T-helper 2 cell treated with Interferon-gamma antibody and Interleukin-4, amounts not matched to agents 100 ng/mL and 5 ng/mL, for 36 hours (primary cell): ENCODE data around the gene CAMK1. TPM values are rescaled to one million over a fixed set of nuclear protein-coding genes. Genes with fewer than 3 reads are reported as not detected.

ENCODE experiments used
- intact Hi-C: fragments of 100-400 bp; cut with micrococcal nuclease; formaldehyde crosslinking; loops from one replicate; pipeline ENCODE4 v1.15.1; 2023
- total RNA-seq: library from RNA; stranded (reverse); gene quantifications from 2 replicates; pipeline ENCODE4 v1.2.3, GENCODE V29; 2022

The CAMK1 gene
- total RNA-seq, 1 donor from 2014 or later = 46.7 TPM

DNA sequence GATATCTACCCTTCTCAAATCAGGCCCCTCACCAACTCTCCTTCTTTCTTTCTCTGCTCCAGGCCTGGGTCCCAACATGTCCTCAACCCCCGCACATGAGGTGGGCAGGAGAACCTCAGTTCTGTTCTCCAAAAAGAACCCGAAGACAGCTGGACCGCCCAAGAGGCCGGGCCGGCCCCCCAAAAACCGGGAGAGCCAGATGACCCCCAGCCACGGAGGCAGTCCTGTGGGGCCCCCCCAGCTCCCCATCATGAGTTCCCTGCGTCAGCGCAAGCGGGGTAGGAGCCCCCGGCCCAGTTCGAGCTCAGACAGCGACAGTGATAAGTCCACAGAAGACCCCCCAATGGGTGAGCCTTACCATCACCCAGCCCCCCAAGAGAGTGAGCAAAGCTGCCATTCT is 25.6 kb downstream of the CAMK1 start:
- intact Hi-C loops = no loop called here

DNA sequence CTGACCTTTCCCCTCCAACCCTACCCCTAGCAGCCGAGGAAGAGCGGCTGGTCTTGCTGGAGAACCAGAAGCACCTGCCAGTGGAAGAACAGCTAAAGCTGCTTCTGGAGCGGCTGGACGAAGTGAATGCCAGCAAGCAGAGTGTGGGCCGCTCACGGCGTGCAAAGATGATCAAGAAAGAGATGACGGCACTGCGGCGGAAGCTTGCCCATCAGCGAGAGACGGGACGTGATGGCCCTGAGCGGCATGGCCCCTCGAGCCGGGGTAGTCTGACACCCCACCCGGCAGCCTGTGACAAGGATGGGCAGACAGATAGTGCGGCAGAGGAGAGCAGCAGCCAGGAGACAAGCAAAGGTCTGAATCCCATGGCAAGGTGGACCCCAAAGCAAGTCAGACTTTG is 26.2 kb downstream of the CAMK1 start:
- intact Hi-C loops = no loop called here

DNA sequence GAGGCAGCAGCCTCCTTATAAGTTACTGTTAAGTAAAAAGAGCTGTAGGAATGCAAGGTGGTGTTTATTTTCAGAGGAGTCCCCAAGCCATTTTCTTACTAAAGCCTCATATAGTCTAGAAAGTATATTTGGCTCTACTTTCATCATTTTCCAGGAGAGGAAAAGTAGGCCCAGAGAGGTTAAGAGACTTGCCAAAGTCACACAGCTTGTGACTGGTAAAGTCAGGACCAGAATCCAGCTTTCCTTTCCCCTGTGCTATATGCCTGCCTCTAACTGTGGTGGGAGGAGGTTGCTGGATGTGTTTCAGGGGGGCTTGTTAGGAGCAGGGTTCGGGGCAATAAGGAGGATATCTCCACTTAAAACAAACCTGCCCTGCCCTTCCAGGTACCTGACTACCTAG is 27.2 kb downstream of the CAMK1 start:
- intact Hi-C loops = no loop called here

DNA sequence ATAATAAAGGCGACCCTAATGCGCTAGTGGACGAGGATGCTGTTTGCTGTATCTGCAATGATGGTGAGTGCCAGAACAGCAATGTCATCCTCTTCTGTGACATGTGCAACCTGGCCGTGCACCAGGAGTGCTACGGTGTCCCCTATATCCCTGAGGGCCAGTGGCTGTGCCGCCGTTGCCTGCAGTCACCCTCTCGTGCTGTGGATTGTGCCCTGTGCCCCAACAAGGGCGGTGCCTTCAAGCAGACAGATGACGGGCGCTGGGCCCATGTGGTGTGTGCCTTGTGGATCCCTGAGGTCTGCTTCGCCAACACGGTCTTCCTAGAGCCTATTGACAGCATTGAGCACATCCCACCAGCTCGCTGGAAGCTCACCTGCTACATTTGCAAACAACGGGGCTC is 30.6 kb downstream of the CAMK1 start:
- intact Hi-C loops = no loop called here

DNA sequence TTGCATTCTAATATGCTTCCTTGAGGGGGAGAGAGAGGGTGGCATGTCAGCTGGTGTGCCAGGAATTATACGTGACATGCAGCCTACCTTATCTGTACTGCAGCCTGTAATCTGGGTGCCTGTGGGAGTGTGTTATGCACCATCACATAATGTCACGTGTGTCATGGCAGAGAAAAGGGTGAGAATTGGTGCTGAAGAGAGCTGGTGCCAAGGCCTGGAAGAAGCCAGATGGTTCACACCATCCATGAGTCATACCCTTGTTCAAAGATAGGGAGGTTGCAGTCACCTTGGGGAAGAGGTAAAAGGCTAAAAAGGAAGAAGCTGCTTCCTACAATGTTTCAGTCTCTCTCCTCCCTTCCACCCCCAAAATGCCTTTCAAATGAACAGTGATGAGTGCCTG is 32.9 kb downstream of the CAMK1 start:
- intact Hi-C loops = no loop called here

DNA sequence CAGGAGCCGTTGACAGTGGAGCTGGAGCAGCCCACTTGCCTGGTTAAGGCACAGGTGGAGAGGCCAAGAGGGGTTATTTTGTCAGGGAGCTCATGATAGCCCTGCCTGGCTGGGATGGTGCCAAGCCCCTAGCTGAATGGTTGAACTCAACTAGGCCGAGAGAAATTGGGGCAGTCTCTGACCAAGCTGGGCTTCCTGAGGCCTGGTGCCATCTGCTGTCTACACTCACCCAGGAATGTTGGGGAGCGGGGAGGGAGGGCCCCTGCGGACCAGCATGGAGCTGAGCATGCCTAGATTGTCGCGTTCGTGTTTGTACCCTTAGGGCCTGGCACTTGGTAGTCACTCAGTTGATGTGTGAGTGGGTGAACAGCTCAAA is 37.0 kb downstream of the CAMK1 start:
- intact Hi-C loops = loop anchor here (5.0 kb wide), 1 partner anchor 110 kb away; the partner anchor contains the start of gene RPUSD3

DNA sequence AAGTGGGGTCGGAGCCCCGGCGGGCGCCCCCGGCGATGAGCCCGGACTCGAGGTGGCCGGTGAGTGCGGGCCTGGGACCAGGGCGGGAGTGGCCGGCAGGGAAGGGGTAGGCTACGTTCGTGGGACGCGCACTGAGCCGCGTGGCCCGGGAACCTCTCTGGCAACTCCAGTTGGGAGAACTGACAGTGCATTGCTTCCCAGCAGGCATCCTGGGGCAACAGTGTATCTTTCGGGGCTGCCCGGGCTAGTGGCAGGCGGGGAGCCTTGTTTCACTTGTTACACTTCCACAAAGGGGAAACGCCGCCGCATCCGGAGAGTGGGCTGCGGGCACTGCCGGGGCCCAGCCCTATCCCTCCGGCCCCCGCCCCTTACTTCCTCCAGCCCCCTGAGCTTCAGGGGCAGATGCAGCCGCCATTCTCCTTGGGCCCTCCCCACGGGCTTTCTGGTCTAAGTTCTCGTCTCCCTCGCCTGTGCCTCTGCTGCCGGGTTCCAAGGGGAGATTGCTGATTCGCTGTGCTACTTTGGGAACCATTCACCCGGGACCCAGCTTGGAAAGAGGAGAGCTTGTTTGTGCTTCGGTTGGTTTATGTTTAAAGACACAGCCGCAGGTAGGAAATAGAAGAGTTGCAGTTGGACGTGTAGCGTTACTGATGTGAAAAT is 37.5 kb downstream of the CAMK1 start:
- intact Hi-C loops = loop anchor here (5.0 kb wide), 1 partner anchor 110 kb away; the partner anchor contains the start of gene RPUSD3

DNA sequence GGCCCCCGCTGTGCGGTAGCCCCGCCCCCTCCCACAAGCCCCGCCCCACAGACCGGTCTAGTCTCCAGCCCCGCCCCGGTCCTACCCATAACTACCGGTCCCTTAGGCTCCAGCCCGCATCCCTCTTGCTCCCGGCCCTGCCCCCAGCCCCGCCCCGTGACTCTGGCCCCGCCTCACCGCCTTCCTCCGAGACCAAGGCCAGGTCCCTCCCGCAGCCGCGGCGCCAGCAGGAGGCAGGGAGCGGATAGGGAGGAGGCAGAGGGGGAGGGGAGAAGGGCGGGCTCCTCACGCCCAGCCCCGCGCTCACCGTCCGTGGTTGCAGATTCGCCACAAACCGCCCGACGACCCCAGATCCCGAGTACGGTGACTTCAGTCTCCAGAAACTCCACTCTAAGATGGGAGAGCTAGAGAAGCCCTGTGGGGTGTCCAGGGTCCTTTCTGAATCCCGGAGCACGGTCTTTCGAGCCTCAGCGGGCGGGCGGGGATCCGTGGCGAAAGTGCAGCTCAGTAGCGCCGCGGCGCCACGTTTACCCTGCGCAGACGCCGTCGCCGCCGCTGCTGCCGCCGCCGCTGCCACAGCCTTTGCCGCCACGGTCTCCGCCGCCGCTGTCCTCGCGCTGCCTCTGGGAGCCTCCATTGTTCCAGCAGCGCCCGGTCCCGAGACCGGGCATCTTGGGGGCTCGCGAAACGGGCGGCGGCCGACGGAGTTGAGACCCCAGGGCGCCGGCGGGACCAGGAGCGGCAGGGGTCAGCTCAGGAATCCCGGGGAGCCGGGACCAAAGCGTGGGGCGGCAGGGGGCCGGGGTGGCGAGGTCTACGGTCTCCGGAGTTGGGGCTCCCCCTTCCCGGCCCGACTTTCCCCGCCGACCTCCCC is 38.3 kb downstream of the CAMK1 start, which contains the start of gene BRPF1:
Gene BRPF1, plus strand, starts transcription at position 530 of the 874 bp plus-strand sequence. CDS start 2,406 bp downstream, outside the sequence.
- intact Hi-C loops = loop anchor here (1.0 to 5.0 kb wide), 10 partner anchors 19 to 517 kb away; partner anchors contain the start of genes CRELD1, EMC3, JAGN1 and MTMR14

DNA sequence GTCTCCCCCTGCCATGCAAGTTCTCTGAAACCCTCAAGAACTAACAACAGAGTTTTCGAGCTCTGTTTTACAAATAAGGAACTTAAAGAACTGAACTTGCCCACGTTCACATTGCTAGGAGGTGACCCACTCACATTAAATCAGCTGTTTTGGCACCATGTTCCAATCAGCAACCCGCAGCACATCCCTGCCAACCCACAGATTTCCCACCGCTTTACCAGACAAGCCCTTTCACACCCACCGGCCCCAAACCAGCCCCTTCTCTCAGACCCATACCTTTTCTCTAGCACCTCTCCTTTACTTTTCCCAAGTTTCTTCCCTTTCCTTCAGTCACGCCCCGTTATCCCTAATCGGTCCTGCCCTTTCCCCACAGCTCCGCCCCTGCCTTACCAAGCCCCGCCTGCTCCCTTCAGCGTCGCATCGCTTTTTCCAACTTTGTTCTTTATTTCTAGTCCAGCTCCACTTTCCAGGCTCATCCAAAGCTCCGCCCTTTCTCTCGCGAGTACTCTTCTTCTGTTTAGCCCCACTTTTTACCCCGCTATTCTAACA is 39.0 kb downstream of the CAMK1 start:
- intact Hi-C loops = loop anchor here (1.0 to 5.0 kb wide), 10 partner anchors 20 to 518 kb away; partner anchors contain the start of genes CRELD1, EMC3, JAGN1 and MTMR14

DNA sequence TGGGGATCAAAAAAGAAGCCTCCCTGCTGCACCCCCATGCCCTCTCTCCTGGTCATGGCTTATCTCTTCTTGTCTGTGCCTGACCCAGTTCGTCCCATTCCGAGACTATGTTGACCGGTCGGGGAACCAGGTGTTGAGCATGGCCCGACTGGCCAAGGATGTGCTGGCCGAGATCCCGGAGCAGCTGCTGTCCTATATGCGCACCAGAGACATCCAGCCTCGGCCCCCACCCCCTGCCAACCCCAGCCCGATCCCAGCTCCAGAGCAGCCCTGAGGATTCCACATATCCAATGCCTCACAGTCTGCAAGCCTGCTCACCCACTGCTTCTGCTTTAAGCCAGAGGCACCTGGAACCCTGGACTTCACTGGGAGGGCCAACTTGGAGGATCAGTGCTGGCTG is 40.3 kb downstream of the CAMK1 start:
- intact Hi-C loops = no loop called here

DNA sequence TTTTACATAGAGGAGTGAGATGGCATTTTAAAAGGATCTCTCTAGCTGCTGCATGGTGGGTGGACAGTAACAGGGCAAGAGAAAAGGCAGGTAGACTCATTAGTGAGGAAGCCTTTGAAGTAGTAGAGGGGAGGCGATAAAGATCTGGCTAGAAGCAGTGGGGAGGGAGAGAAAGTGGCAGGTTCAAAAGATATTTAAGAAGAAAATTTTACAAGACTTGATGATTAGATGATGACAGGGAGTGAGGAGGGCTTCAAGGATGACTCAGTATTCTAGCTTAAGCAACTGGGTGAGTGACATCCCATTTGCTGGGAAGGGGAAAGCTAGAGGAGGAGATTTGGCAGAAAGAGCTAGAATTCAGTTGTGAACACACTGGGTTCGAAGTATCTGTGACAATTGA is 42.0 kb downstream of the CAMK1 start:
- intact Hi-C loops = loop anchor here (1.0 kb wide), 2 partner anchors 224 to 374 kb away; no protein-coding TSS in a partner anchor

DNA sequence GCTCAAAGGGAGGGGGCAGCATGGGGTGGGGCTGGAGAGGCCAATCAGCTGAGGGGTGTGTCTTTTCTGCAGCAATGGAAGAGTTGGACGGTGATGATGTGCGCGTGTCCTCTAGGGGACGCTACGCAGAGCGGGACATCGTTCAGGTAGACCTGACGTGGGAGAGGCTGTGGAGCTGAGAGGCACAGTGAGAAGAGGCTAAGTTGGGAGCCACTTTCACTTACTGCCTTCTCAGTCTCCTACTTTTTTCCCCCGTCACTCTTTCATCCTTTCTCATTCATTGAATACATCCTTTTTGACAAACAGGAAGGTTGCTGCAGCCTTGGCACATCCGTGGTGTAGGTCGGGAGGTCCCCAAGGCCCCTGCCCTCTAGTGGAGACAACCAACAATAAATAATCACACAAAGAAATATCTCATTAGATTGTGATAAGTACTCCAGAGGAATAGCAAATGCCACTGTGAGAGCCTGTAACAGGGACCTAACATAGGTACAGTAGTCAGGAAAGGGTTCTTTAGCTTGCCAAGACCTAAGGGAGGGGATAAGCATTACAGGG is 42.6 kb downstream of the CAMK1 start:
- intact Hi-C loops = loop anchor here (1.0 kb wide), 2 partner anchors 224 to 374 kb away; no protein-coding TSS in a partner anchor

DNA sequence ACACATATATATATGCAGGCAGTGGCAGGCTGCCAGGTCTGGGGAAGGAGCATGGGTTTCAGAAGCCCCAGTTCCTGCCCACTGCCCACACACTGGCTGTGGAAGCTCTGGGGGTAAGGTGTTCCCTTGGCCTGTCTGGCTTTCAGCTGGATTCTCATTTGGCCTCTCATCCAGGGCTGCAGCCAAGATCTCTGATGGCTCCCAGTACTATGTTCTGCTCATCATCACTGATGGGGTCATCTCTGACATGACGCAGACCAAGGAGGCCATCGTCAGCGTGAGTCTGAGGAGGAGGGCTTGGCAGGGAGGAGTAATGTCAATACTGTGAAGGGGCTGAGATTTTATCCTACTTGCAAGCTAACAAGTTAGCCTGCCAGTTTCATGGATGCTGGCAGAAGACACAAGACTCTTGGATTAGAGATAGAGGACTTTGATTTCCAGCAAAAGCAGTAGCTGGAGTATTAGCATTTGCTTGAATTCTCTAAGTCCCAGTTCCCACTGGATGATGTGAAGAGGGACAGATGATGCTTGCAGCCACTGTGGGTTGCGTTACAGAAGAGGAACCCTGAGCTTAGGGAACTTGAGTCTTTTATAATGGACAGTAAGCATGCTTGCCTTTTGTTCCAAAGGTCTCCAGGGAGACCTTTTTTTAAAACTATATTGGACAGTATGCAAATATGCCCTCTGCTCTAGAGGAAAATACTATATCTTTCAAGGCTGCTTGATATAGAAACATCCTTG is 43.8 kb downstream of the CAMK1 start:
- intact Hi-C loops = no loop called here

DNA sequence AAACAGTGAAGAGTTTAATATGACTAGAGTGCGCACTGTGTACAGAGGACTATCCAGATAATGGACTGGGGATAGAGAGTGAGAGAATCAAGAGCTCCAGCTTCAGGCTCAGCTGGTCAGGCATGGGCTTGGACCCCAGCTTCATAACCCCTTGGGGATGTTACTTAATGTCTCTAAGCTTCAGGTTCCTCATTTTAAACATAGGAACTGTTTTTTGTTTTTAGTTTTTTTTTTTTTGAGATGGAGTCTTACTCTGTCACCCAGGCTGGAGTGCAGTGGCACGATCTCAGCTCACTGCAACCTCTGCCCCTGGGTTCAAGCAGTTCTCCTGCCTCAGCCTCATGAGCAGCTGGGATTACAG is 48.1 kb downstream of the CAMK1 start:
- intact Hi-C loops = no loop called here

DNA sequence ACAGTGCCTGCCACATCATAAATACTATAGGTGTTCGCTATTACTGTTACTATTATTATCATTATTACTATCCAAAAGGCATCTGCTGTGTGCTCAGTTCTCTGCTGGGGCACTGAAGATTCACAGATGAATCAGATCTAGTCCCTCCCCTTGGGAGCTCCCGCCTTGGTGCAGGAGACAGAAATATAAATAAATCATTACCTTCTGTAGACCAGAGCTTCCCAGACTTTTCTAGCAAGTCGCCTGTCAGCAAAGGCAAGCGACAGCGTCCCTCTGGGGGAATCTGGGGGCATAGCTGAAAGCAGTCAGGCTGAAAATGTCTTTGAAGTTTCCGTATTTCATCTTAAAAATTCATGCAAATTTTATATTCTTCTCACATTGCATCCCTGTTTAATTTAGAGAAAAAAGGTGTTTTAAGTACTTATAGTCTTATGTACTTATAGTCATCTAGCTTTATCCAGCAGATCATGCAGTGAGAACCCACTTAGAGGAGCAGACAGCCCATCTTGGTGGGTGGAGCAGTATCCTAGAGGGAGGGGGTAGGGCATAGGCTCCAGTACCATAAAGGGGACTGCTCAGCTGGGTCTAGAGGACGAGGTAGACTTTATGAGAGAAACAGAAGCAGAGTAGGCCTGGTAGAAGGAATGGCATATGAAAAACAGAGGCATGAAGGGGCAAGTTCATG is 48.6 kb downstream of the CAMK1 start:
- intact Hi-C loops = no loop called here

DNA sequence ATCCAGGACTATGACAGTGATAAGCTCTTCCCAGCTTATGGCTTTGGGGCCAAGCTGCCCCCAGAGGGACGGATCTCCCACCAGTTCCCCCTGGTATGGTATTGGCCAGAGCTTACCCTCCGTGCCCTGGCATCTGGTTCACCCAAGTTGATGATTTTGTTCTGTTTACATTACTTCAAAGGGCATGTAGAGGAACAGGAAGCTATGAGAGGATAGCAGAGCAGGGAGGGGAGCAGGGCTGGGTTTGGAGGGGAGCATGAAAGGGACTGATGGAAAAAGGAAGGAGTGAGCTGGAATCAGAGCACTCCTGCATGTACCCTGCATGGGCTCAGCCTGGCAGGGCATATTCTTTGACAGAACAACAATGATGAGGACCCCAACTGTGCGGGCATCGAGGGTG is 51.6 kb downstream of the CAMK1 start:
- intact Hi-C loops = no loop called here

DNA sequence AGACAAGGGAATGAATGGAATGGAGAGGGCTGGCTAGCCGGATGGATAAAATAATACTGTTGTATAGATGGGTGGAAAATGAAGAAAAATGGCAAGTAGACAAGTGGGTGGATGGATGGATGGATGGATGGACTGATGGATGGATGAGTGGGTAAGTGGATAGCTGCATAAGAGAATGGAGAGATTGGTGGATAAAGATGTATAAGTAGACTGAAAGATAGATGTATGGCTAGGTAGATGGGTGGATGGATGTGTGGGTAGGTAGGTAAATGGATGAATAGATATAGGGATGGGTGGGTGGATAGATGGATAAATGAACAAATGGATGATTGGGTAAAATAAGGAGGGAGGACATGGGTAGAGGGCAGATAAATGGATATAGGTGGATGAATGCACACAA is 52.2 kb downstream of the CAMK1 start:
- intact Hi-C loops = no loop called here

DNA sequence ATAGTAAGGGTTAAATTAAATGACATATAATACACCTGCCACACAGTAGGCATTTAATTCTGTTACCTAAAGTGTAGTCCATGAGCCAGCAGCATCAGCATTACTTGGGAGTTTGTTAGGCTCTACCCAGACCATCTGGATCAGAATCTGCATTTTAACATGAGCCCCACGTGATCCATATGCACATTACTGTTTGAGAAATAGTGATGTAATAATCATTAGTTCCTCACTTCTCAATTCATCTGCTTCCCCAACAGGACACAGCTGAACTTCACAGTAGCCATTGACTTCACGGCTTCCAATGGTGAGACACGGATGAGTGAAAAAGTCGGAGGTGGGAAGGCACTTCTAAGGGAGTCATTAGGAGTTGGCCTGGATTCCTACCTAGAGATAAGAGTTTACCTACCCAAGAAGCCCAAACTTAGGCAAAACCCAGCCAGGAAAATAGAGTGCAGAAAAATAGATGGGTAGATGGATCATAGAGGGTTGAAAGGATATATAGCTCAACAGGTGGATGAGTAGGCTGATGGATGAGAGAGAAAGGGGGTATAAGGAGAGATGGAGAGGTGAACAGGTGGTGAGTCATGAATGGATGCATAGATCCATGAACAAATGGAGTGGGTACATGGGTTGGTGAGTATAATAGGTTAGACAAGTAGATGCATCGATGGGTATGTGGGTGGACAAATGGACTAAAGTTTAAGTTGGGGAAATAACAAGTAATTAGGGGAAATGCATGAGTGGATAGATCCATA is 52.8 kb downstream of the CAMK1 start:
- intact Hi-C loops = no loop called here

DNA sequence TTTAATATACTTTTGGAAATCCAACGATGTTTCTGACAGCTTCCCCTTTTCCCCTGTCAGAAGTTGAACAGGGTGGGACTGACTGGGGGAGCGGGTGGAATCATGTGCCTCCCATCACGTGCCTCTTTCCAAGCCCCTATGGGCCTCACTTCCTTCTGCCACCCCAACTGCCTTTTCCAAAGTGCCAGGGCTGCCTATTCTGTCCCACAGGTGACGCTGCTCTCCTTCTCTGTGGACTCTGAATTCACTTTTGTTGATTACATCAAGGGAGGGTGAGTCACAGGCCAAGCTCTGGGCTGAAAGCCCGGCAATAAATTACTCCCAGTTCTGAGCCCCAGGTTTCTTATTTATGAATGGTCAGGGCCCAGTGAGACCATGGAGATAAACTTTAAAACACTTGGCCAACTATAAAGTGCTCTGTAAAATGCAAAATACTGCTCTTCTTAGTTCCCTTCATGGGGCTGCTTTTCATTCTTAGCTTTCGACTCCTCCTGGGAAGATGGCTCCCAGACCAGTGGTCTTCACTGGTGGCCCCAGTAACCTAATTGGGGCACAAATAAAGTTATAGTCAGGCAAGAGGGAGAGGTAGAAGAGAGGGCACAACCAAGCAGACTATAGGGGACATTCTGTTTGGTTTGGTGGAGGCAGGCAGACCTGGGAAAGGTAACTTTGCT is 53.8 kb downstream of the CAMK1 start:
- intact Hi-C loops = no loop called here
